Stimulated activated CD8-positive, alpha-beta memory T cell treated with anti-CD3 and anti-CD28 coated beads, Interleukin-7, amount 100 ng/mL, for 1 hour (primary cell): ENCODE results near the gene AFF2.

Experiments used
- DNase-seq, 2 donors: peaks; one replicate each; pipeline ENCODE4 v3.0.0-alpha.2; 2020; ENCODE audit warnings: low read depth in 2 of 2

The AFF2 gene

DNA sequence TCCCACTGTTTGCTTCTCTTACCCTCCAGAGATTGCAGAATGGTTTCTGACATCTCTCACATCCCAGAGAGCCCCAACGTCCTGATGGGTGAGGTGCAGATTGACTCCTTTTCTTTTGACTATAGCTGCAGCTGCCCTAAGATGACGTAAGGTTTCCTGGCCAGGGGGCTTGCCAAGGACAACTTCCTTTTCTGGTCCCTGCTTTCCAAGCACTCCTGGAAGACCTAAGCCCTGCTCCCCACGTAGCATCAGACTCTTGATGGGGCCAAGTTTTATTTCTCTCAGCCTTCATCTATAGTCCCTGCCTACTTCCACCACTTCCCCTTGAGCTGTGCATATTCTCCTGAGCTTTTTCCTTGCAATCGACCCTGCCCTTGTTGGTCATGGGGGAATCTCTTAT lies 507.0 kb downstream of the AFF2 start:
- no peak for DNase-seq

DNA sequence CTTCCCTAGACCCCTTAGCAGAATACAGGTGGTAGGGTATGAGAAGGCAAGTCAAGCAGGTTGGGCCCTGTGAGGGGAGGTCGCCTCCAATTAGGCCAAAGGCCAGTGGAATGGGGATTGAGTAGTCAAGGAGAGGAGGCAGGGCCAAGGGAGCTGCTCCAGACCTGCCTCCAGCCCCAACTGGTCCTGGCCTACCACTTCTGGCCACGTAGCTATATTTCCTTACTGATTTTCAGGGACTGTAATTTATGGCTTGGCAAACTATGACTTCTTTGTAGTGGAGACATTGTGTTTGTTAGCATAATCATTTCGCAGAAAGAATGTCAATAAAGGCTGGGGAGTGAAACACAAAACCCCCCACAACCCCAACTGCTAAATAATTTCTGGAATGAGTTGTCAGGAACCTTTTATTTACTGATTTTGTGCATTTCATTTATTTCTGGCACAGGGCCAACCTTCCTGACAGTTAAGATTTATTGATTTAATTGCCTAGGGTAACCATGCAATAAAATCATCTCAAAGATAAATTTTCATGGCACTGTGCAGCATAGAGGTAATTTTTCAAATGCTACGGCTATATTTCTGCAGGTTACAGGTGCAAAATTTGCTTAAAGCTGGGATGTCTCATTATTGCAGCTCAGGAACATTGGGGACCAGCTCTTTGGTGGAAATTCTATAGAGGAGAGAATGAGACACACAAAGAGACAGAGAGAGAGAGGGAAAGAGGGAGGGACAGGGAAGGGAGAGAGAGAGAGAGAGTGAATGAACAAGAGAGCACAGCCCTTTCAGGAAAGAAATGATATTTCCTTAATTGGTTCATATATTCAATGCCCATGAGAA lies 509.8 kb downstream of the AFF2 start:
- no peak for DNase-seq

DNA sequence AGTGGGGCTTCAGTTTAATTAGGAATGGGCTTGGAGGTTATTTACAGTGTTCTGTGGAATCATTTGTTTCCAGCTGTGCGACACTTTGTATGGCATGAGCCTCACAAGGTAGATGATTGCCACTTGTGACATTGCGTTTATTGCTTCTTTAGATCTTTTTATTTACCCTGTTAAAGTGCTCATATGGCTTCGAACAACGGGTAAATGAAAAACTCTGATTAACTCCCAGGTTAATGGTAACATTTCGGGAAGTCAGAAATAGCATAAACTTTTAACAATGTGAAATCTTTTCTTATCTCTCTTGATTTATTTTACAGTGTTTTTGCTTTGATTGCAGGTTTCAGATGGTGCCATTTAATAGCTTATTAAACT lies 510.4 kb downstream of the AFF2 start:
- DNase-seq: no peak

DNA sequence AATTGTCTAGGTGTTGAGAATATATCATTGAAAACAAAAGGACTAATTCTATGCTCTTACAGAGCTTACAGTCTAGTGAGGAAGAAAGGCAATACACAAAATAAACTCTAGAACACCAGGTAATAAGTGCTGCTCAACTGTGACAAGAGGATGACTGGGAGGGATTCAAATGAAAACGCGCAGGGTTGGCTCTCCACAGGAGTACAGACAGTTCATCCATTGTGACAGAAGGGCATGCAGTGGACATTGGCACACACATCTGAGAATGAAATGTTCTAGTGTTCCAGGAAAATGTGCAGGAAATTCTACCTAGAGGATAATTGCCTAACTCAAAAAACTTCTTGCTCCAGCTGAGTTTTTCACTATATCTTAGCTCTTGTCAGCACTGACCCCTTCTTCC lies 512.7 kb downstream of the AFF2 start:
- DNase-seq: no peak

DNA sequence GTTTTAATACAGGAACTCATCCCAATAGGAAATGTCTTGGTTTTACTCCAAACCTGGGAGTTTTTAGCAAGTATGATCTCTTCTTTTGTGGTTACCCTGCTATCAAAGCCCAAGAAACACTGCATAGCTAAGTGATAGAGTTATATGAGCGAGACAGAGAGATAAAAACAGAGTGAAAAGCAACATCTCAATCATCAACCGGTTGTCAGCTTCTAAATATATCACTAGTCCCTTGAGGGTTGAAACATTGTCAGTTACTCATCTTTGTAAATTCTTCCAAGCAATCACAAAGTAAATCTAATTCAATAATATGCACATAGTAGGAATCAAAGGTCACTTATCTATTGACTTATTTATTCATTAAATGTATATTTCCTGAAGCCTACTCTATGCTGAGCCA lies 520.7 kb downstream of the AFF2 start:
- no peak for DNase-seq

DNA sequence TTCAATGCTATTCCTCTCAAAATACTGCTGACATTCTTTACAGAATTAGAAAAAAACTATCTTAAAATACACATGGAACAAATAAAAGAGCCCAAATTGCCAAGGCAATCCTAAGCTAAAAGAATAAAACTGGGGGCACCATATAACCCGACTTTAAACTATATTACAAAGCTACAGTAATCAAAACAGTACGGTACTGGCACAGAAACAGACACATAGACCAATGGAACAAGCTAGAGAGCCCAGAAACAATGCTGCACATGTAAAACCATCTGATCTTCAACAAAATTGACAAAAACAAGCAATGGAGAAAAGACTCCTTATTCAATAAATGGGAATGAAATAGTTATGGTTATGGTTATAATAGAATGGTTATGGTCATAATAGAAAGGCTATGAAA lies 522.1 kb downstream of the AFF2 start:
- no peak for DNase-seq

DNA sequence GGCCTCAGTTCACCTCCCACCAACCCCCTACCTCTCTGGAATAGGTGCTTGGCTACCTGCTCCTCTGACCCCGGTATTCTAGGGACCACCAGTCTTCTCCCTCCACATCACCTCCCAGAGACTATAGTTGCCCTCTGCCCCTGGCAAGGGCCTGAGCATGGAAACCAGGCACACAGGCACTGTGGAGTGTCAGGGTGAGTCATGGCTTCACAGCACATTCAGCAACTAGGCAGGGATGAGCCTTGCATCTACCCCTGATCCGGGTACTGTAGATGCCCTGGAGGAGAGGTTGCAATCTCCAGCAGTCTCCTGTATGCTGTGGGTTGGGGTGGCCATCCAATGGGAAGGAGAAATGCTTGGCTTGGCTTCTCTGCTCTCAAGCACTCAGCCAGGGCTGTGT lies 532.0 kb downstream of the AFF2 start:
- no peak for DNase-seq

DNA sequence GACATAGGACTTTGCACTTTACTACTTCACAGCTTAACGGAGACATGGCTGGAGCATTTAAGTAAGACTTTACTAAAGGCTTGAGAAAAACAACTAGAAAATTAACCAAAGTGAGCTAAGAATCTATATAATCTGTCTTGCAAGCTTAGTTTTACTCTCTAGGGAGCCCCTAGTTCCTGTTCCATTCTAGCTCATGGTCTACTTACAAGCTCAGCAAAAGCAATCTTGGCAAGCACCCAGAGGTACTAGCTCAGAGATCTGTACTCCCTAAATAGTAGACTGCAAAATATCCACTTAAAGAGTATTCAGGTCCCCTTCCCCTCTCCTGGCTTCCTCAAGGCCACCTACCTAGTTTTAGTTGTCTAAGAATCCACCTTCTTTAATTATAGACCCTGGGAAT lies 535.7 kb downstream of the AFF2 start:
- no peak for DNase-seq

DNA sequence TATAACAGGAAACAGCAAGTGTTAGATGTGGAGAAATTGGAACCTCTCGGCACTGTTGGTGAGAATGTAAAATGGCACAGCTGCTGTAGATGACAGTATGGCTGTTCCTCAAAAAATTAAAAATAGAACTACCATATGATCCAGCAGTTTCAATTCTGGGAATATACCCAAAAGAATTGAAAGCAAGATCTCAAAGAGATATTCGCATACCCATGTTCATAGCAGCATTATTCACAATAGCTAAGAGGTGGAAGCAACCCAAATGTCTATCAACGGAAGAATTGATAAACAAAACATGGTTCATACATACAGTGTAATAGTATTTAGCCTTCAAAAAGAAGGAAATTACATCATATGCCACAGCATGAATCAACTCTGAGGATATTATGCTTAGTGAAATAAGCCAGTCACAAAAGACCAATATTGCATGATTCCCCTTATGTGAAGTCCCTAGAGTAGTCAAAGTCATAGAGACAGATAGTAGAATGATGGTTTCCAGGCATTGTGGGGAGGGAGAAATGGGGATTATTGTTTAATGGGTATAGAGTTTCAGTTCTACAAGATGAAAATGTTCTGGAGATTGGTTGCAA lies 537.0 kb downstream of the AFF2 start:
- DNase-seq: no peak

DNA sequence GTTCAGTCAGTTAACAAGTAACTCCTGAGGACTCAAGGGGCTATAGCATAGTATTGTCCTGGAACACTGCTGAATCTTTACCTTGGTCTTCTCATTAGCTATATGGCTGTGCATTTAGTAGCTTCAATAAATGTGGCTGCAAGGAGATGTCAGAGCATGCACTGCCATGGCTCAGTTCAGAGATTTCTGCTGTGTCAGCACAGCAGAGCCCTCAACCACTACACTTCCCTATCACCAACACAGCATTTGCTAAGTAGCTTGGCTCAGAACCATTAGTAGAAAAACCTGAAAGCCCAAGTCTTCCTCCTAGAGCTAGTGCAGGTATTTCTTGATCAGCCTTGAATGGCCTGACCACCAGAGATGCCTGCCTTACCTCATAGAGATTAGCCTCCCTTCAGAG lies 538.6 kb downstream of the AFF2 start:
- DNase-seq: no peak

DNA sequence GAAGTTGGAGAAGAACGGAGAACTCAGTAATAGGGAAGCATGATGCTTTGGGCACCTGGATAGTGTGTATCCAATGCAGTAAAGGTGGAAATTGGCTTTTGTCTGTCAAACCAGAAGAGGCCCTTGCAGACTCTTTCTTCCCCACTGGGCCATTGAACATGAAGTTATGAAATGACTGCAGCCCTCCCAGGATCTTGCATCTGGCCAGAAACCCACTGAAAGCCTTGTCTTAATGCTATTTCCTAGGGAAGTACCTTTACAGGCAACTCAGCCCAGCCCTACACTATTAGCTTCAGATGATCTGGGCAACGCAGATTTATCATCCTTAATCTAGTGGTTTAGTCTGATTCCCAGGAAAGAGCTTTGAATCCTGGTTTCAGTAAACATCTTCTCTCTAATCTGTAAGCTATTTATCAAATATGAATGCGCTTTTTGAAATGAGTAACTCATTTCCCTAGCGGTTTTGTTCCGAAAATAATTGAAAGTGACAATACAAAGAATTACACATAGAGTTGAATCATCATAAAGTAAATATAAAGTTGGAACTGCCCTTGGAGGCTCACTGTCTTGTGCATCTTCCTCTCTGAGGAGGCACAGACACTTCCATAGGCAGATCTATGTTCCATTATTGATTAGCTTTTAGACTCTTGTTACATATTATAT lies 540.6 kb downstream of the AFF2 start:
- no peak for DNase-seq

DNA sequence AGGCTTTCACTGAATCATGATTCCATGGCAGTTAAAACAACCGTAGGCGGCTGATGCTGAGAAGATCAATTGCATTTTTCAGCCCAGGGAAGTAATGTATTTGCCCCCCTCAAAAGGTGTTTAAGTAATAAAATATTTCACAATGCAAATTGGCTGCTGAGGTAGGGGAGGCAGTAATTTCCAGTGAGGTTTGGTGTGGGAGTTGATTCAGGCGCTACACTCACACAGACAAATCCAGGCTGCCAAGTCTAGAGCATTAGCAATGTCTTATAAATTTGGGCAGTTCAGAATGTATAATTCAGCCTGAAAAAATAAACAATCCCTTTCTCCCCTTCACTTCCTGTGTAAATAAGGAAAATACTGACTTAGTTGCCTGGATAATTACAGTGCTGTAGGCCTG lies 543.0 kb downstream of the AFF2 start:
- no peak for DNase-seq

DNA sequence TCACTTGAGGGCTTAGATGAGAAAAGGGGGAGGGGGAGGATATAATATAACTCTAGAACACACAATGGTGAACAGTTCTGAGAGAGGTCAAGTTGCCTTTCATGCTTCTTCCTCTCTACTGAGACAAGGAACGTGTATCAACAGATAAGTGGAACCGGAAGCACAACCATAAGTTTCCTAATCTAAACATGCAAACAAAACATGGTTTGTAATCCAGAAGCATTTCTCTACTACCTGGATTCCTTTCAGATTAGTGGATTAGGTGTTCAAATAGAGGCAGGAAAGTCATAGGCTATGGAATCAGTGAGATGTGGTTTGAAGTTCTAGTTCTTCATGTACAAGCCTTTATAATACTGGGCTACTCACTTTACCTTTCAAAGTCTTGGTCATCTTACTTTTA lies 544.1 kb downstream of the AFF2 start:
- no peak for DNase-seq

DNA sequence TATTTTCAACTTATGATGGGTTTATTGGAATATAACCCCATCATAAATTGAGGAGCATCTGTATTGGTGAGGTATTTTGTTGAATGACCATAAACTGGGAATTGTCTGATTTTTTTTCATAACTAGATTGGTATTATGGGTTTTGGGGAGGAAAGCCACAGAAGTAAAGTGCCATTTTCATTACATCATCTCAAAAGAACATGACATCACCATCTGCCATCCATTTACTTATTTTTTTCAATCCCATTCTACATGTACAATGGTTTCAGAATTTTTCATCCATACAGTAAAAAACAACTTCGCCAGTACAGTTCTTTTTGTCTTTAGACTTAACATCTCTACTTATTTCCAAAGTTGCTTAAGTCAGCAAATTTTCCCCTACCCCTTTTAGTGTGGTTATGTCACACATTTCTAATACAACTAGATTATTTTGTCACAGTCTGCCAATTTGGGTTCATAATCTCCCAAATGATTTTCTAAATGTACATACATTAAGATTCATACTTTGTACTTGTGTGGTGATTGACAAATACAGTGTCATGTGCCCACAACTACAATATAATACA lies 545.3 kb downstream of the AFF2 start:
- no peak for DNase-seq
